ENCODE measurements around the gene SLC2A6. TPM values are rescaled to one million over a fixed set of nuclear protein-coding genes. Genes with fewer than 3 reads are reported as not detected.
A peak's percentile ranks its signal among the peaks of the same experiment; 100 is the strongest.

The SLC2A6 gene
- total RNA-seq, 1 donor from 2014 or later, result 8.4 TPM

- Mint-ChIP-seq H3K36me3 (ENCODE audit: unreplicated experiment) (peaks cover 4% of the 10 kb centered on the region), H3K27me3 (ENCODE audit: unreplicated experiment) (peaks cover 15% of the 10 kb centered on the region), H3K4me1 (ENCODE audit: unreplicated experiment) (peaks cover 51% of the 10 kb centered on the region), H3K9me3 (ENCODE audit: unreplicated experiment) (peaks cover 11% of the 10 kb centered on the region), H3K27ac (ENCODE audit: unreplicated experiment) (peak overlapping the region; percentile 31), H3K4me3 (ENCODE audit: unreplicated experiment) (no peak overlapping the region)
- TF ChIP-seq, protein P1, sequence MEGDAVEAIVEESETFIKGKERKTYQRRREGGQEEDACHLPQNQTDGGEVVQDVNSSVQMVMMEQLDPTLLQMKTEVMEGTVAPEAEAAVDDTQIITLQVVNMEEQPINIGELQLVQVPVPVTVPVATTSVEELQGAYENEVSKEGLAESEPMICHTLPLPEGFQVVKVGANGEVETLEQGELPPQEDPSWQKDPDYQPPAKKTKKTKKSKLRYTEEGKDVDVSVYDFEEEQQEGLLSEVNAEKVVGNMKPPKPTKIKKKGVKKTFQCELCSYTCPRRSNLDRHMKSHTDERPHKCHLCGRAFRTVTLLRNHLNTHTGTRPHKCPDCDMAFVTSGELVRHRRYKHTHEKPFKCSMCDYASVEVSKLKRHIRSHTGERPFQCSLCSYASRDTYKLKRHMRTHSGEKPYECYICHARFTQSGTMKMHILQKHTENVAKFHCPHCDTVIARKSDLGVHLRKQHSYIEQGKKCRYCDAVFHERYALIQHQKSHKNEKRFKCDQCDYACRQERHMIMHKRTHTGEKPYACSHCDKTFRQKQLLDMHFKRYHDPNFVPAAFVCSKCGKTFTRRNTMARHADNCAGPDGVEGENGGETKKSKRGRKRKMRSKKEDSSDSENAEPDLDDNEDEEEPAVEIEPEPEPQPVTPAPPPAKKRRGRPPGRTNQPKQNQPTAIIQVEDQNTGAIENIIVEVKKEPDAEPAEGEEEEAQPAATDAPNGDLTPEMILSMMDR (IDR thresholded peaks at IDR 0.05), result peak; percentile 9
- no peak for DNase-seq (ENCODE audit: extremely low spot score, unreplicated experiment)
These were observed 27.7 kb upstream of the SLC2A6 start for GRCh38 chr9:133506653-133507038.

GRCh38 chr9:133505901-133506652 is 27.2 kb upstream of the SLC2A6 start:
- TF ChIP-seq, protein P1 (IDR thresholded peaks at IDR 0.05), result no peak
- H3K27me3 Mint-ChIP-seq (ENCODE audit: unreplicated experiment), result peaks cover 20% of the 10 kb centered on the region
- H3K27ac Mint-ChIP-seq (ENCODE audit: unreplicated experiment), result peak overlapping the region; percentile 65
- H3K9me3 Mint-ChIP-seq (ENCODE audit: unreplicated experiment), result peaks cover 17% of the 10 kb centered on the region
- peaks cover 4% of the 10 kb centered on the region for H3K36me3 Mint-ChIP-seq (ENCODE audit: unreplicated experiment)
- DNase-seq (ENCODE audit: extremely low spot score, unreplicated experiment), result no peak
- peaks cover 51% of the 10 kb centered on the region for H3K4me1 Mint-ChIP-seq (ENCODE audit: unreplicated experiment)
- no peak overlapping the region for H3K4me3 Mint-ChIP-seq (ENCODE audit: unreplicated experiment)

DNA sequence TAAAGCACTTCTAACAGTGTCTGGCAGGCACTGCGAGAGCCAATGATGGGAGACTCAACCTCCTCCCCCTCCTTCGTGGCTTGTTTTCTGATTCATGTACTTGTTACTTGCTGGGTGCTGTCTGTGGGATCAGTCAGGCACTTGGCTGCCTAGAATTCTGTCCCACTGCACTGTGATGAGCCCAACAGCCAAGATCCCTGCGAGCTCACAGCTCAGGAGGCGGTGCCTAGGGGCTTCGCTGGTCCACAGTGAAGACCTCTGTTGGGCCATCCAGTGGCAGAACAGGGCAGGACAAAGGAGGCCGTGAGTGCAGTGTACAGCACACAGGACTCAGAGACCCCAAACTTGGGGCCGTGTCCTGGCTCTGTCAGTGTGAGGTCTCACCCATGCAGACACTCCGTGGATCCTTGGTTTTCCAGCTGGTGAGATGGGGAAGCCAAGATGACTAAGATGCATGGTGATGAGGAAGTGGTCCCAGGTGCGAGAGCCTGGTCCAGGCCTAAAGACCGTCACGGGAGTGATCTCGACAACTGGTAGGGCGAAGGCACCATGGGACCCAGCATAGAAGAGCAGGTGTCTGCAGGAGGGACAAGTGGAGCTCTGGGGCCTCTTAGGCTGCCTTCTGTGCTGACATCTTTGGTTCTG is 26.4 kb upstream of the SLC2A6 start:
- TF ChIP-seq, protein P1 (IDR thresholded peaks at IDR 0.05), result no peak
- peaks cover 45% of the 10 kb centered on the region for H3K4me1 Mint-ChIP-seq (ENCODE audit: unreplicated experiment)
- H3K27ac Mint-ChIP-seq (ENCODE audit: unreplicated experiment), result peak overlapping the region; percentile 65
- peaks cover 17% of the 10 kb centered on the region for H3K9me3 Mint-ChIP-seq (ENCODE audit: unreplicated experiment)
- H3K36me3 Mint-ChIP-seq (ENCODE audit: unreplicated experiment), result peaks cover 4% of the 10 kb centered on the region
- peaks cover 21% of the 10 kb centered on the region for H3K27me3 Mint-ChIP-seq (ENCODE audit: unreplicated experiment)
- no peak for DNase-seq (ENCODE audit: extremely low spot score, unreplicated experiment)
- H3K4me3 Mint-ChIP-seq (ENCODE audit: unreplicated experiment), result no peak overlapping the region

- Mint-ChIP-seq H3K9me3 (ENCODE audit: unreplicated experiment) (peaks cover 17% of the 10 kb centered on the region), H3K4me1 (ENCODE audit: unreplicated experiment) (peaks cover 20% of the 10 kb centered on the region), H3K27me3 (ENCODE audit: unreplicated experiment) (peaks cover 39% of the 10 kb centered on the region), H3K27ac (ENCODE audit: unreplicated experiment) (no peak overlapping the region), H3K4me3 (ENCODE audit: unreplicated experiment) (no peak overlapping the region), H3K36me3 (ENCODE audit: unreplicated experiment) (peaks cover 4% of the 10 kb centered on the region)
- TF ChIP-seq, protein P1 (IDR thresholded peaks at IDR 0.05), result no peak
- no peak for DNase-seq (ENCODE audit: extremely low spot score, unreplicated experiment)
These were observed 23.2 kb upstream of the SLC2A6 start for GRCh38 chr9:133502112-133502511.

DNA sequence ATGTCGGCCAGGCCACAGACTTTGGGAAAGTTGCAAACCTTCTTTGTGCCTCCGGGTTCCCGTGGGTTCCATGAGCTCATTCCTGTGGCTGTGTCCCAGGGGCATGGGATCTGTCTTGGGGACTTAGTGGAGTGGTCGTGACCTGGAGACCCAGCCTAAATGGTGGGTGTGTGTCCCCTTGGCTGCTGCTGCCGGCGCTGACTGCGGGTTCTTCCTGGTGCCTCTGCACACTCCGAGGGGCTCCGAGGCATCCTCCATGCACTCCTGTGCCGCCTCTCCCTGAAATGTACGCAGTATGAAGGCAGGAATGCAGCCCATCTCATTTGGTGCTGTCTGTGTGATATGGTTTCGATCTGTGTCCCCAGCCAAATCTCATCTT is 21.0 kb upstream of the SLC2A6 start:
- Mint-ChIP-seq H3K9me3 (ENCODE audit: unreplicated experiment) (peaks cover 17% of the 10 kb centered on the region), H3K4me3 (ENCODE audit: unreplicated experiment) (no peak overlapping the region), H3K36me3 (ENCODE audit: unreplicated experiment) (peaks cover 4% of the 10 kb centered on the region), H3K27me3 (ENCODE audit: unreplicated experiment) (peaks cover 44% of the 10 kb centered on the region), H3K27ac (ENCODE audit: unreplicated experiment) (no peak overlapping the region), H3K4me1 (ENCODE audit: unreplicated experiment) (peaks cover 2% of the 10 kb centered on the region)
- TF ChIP-seq, protein P1 (IDR thresholded peaks at IDR 0.05), result no peak
- DNase-seq (ENCODE audit: extremely low spot score, unreplicated experiment), result no peak

All from osteocyte (in vitro differentiated cells).